Mucosa of descending colon (tissue), 3 donors: Measurements from ENCODE around the gene CDH8. TPM values are rescaled to one million over a fixed set of nuclear protein-coding genes. Genes with fewer than 3 reads are reported as not detected.
"Not testable (repeated sequence)": the region's sequence is repeated elsewhere in the genome, so short reads cannot be mapped to it uniquely, and the experiment has no call there.

ENCODE experiments used
- ATAC-seq: fragments of 200-7000 bp; cut with Tn5 transposase; one replicate; pipeline ENCODE4 v1.9.1; 2020; ENCODE audit warnings: mild to moderate bottlenecking, moderate library complexity
- DNase-seq, 3 donors: peaks; one replicate each; pipeline ENCODE4 v3.0.0-alpha.2; 2020
- H3K36me3 ChIP-seq: fragments of 200-600 bp; one replicate; pipeline ENCODE4 v1.8.0; 2021; ENCODE audit warnings: low read depth, mild to moderate bottlenecking
- H3K4me1 ChIP-seq: fragments of 200-600 bp; one replicate; pipeline ENCODE4 v1.8.0; 2021; ENCODE audit warnings: low read depth, mild to moderate bottlenecking
- H3K4me3 ChIP-seq: fragments of 200-600 bp; one replicate; pipeline ENCODE4 v1.8.0; 2021; ENCODE audit warnings: mild to moderate bottlenecking
- H3K9me3 ChIP-seq: fragments of 200-600 bp; one replicate; pipeline ENCODE4 v1.8.0; 2021; ENCODE audit warnings: mild to moderate bottlenecking
- intact Hi-C, 2 donors: fragments of 100-400 bp; cut with DNase I in 1 of 2; cut with micrococcal nuclease in 1 of 2; formaldehyde crosslinking; loops; one replicate each; pipeline versions ENCODE4 v1.11.0 to v1.11.1; 2022; cut with DNase I, micrococcal nuclease
- total RNA-seq, 3 donors: library from RNA; stranded (reverse); fragmentation: NEBNext Ultra II Directional in 2 of 3; extraction: Animal tissue kit (Norgen Biotek cat#: 25700) in 2 of 3; gene quantifications; one replicate each; pipeline versions ENCODE4 v1.2.1 to v1.2.4, GENCODE V29; 2021 to 2023
- TF ChIP-seq, protein P1 (sequence below): fragments of 200-600 bp; IDR thresholded peaks from one replicate; pipeline ENCODE4 v1.8.0; 2022; ENCODE audit warnings: antibody characterized with exemption, mild to moderate bottlenecking
- donor health status: DM: no; HTN: no; CAD: no; lungs with moderate emphysema.
- donor health status: DM: no; HTN: no; CAD: no.
- donor health status: DM: no; HTN: yes; CAD: no.

The CDH8 gene
- total RNA-seq, 3 donors from 2014 or later = 0.16 to 1.2 TPM; not detected in 1

DNA sequence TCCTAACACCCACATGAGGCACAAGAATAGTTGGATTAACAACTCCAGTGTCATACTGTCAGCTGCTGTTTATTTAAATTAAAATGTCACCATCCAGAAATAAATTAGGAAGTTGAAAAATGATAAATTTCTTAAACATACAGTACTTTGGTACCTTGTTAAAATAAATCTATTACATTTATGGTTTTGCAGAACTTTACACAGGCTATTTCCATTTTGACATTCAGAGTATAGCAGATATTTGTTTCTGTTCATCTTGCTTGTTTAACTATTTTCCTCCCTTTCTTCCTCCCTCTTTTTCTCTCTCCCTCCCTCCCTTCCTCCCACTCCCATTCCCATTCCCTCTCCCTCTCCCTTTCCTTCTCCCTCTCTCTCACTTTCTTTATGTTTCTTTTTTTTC lies 310.1 kb downstream of the CDH8 start:
- no peak for ATAC-seq
- intact Hi-C loops = no loop called here

DNA sequence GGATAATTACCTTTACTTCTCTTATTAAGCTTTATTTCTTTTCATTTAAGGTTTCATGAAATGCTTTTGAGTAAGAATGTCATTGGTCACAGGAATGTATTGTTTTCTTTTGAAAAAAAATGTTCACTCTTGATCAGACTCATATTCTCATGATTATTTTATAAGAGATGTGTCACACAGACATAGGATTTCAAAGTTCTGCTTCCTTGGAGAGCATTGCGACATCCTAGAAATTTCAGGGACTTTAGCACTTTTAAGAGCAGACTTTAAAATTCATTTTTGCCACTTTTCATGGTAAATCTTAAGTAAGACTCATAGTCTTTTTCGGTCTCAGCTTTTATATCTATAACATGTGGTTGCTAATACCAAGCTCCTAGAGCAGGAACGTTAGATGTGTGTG lies 314.7 kb downstream of the CDH8 start:
- H3K4me3 ChIP-seq = no peak overlapping the region
- TF ChIP-seq, protein P1, sequence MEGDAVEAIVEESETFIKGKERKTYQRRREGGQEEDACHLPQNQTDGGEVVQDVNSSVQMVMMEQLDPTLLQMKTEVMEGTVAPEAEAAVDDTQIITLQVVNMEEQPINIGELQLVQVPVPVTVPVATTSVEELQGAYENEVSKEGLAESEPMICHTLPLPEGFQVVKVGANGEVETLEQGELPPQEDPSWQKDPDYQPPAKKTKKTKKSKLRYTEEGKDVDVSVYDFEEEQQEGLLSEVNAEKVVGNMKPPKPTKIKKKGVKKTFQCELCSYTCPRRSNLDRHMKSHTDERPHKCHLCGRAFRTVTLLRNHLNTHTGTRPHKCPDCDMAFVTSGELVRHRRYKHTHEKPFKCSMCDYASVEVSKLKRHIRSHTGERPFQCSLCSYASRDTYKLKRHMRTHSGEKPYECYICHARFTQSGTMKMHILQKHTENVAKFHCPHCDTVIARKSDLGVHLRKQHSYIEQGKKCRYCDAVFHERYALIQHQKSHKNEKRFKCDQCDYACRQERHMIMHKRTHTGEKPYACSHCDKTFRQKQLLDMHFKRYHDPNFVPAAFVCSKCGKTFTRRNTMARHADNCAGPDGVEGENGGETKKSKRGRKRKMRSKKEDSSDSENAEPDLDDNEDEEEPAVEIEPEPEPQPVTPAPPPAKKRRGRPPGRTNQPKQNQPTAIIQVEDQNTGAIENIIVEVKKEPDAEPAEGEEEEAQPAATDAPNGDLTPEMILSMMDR = no peak

More for the DNA sequence above, 310.1 kb downstream of the CDH8 start:
- no peak for DNase-seq
- no peaks in the 10 kb centered on the region for H3K4me1 ChIP-seq
- TF ChIP-seq, protein P1 = no peak
- no peaks in the 10 kb centered on the region for H3K9me3 ChIP-seq
- no peaks in the 10 kb centered on the region for H3K36me3 ChIP-seq
- H3K4me3 ChIP-seq = no peak overlapping the region

DNA sequence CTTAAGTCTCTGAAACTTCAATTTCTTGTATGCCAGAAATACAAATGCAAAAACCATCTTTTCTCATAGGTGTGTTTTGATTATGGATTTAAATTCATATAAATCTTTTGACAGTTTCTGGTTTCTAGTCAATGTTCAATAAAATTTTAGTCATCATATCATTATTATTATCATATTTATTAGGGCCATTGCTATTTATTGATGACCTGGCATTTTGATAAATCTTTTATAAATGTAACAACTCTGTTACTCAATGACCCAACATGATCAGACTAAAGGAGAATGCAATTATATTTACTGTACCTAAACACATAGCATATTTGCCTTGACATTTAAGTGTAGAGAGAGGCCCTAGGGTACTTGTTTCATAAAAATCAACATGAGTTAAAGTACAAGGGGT lies 320.8 kb downstream of the CDH8 start:
- Histone ChIP-seq H3K36me3 (no peaks in the 10 kb centered on the region), H3K9me3 (peaks cover 3% of the 10 kb centered on the region), H3K4me3 (no peak overlapping the region), H3K4me1 (no peaks in the 10 kb centered on the region)
- intact Hi-C loops = no loop called here
- no peak for ATAC-seq
- TF ChIP-seq, protein P1 = no peak
- DNase-seq = no peak

More for the DNA sequence above, 314.7 kb downstream of the CDH8 start:
- Histone ChIP-seq H3K9me3 (peaks cover 3% of the 10 kb centered on the region), H3K36me3 (no peaks in the 10 kb centered on the region), H3K4me1 (no peaks in the 10 kb centered on the region)
- no peak for DNase-seq
- ATAC-seq = no peak
- intact Hi-C loops = no loop called here

DNA sequence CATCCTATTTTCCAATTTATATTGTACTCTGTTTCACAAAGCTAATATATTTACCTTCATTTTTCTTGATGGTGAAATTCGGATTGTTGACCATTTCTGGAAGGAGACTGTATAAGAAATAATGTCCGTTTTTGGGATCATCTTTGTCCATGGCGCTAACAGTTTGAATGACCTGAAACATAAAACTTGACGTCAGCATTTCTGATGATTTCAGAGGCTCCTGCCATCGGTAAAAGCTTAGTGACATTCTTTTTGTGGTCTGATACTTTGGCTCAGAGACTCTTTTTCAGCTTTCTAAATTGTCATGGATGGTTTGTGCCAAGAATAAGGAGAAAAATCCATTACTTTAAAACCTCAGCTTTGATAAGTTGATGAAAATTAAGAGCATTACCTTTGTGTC lies 322.5 kb downstream of the CDH8 start:
- Histone ChIP-seq H3K9me3 (peaks cover 3% of the 10 kb centered on the region), H3K4me1 (no peaks in the 10 kb centered on the region), H3K4me3 (no peak overlapping the region), H3K36me3 (no peaks in the 10 kb centered on the region)
- intact Hi-C loops = no loop called here
- DNase-seq (no peak), ATAC-seq (no peak)
- TF ChIP-seq, protein P1 = no peak

DNA sequence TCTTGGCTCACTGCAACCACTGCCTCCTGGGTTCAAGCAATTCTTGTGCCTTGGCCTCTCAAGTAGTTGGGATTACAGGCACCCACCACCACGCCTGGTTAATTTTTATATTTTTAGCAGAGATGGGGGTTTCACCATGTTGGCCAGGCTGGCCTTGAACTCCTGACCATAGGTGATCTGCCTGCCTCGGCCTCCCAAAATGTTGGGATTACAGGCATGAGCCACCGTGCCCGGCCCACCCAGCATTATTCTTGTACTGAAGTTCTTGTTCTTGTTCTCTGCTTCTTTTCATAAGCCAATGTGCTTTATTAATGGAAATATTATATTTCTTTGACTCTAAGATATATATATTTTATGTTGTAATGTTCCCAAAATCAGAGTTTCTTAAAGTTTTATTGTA lies 336.6 kb downstream of the CDH8 start:
- H3K4me3 ChIP-seq, intact Hi-C loops, ATAC-seq, H3K9me3 ChIP-seq, DNase-seq, H3K4me1 ChIP-seq, H3K36me3 ChIP-seq: not testable (repeated sequence)

DNA sequence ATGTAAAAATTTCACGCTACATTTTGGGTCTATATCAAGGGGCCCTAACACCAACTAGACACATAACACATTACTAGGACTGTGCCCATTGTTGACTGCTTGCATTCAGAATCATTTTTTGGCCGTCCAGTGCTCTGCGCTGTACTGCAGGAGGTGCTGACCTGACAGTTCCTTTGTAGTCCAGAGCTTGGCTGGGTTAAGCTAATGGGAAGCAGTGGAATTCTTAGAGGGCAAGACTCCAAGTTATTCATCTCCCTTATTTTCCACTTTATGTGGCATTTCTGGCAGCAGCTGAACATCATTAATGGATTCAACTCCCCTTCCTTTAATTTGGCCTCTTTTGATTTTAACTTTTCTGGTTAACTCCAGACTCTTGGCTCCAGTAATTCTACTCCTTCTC lies 351.7 kb downstream of the CDH8 start:
- H3K4me1 ChIP-seq = no peaks in the 10 kb centered on the region
- ATAC-seq (no peak), DNase-seq (no peak)
- TF ChIP-seq, protein P1 = no peak
- H3K4me3 ChIP-seq = no peak overlapping the region
- intact Hi-C loops = no loop called here
- no peaks in the 10 kb centered on the region for H3K36me3 ChIP-seq
- H3K9me3 ChIP-seq = no peaks in the 10 kb centered on the region
